ENCODE data around the gene ZNF512B.

DNA sequence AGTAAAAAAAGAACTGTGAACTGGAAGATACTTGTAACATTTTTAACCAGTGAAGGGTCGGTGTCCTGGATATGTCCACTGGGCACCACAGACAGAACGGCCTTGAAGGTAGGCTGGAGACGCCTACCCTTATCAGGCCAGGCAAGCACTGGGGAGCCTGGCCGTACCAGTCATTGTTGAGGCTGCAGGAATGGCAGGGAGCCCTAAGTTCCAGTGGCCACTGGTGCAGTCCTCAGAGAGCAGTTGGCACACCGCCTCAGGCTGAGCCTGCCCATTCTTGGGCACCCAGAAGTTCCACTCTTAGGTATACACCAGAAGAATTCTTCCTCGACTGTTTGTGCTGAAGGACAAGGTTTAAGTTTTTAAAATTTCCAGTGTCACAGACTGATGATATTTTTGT, 54.3 kb downstream of the ZNF512B start:
- no peak for TF ChIP-seq POLR2AphosphoS5 (IDR thresholded peaks at IDR 0.05; ENCODE audit: low read depth, low read length)
- TF ChIP-seq POLR2A (IDR thresholded peaks at IDR 0.05; ENCODE audit: low read depth, low read length), result no peak

Measured in GM12892 (cell line).